RWPE1 (cell line): Measurements from ENCODE around the gene CNTNAP2.

Source experiments
- CTCF ChIA-PET: fragments of 350-600 bp; sonication (Branson Sonifier 250); formaldehyde crosslinking; extraction: SDS; loops from one replicate; lab custom pipeline; 2021; lab: Yijun Ruan, JAX
- POLR2A ChIA-PET: fragments of 400-600 bp; formaldehyde crosslinking; extraction: SDS; loops from one replicate; lab custom pipeline; 2020; ENCODE audit warnings: antibody characterized with exemption; ENCODE audit not compliant: low non-redundant PET; lab: Yijun Ruan, JAX
- DNase-seq: peaks from one replicate; pipeline ENCODE4 v3.0.0; 2012; ENCODE audit warnings: low spot score
- H3K27ac ChIP-seq: fragments of 450-650 bp; 2 replicates; pipeline ENCODE4 v1.5.1; 2017
- CTCF ChIP-seq: fragments of 450-650 bp; conservative IDR thresholded peaks from 2 replicates; pipeline ENCODE4 v1.5.1; 2017; ENCODE audit warnings: low read depth, mild to moderate bottlenecking

Gene CNTNAP2

GRCh38 chr7:147173883-147174282 lies 1057.3 kb downstream of the CNTNAP2 start:
- ChIA-PET CTCF (interaction anchor here (0.7 kb wide), 1 partner anchor 1016 kb away, joined by 3 read pairs; no protein-coding TSS in a partner anchor), POLR2A (no interaction called here)
- no peak for TF ChIP-seq CTCF
- no peak for DNase-seq
- no peak overlapping the region for H3K27ac ChIP-seq

- POLR2A ChIA-PET, result no interaction called here
- H3K27ac ChIP-seq, result no peak overlapping the region
- CTCF ChIA-PET, result no interaction called here
- no peak for DNase-seq
- no peak for TF ChIP-seq CTCF
These were observed 1066.3 kb downstream of the CNTNAP2 start for GRCh38 chr7:147182874-147183273.

- no peak for TF ChIP-seq CTCF
- CTCF ChIA-PET, result no interaction called here
- no peak overlapping the region for H3K27ac ChIP-seq
- DNase-seq, result no peak
- POLR2A ChIA-PET, result no interaction called here
These were observed 1066.7 kb downstream of the CNTNAP2 start for GRCh38 chr7:147183276-147183675.

- H3K27ac ChIP-seq, result no peak overlapping the region
- CTCF ChIA-PET, result no interaction called here
These were observed 1071.9 kb downstream of the CNTNAP2 start for GRCh38 chr7:147188467-147188866.

GRCh38 chr7:147193476-147193875 lies 1076.9 kb downstream of the CNTNAP2 start:
- no peak for TF ChIP-seq CTCF
- CTCF ChIA-PET, result no interaction called here

More at GRCh38 chr7:147188467-147188866, 1071.9 kb downstream of the CNTNAP2 start:
- DNase-seq, result no peak
- POLR2A ChIA-PET, result no interaction called here
- TF ChIP-seq CTCF, result no peak

GRCh38 chr7:147196481-147196880 lies 1079.9 kb downstream of the CNTNAP2 start:
- no peak for DNase-seq
- ChIA-PET POLR2A (no interaction called here), CTCF (no interaction called here)
- no peak for TF ChIP-seq CTCF
- H3K27ac ChIP-seq, result no peak overlapping the region

More at GRCh38 chr7:147193476-147193875, 1076.9 kb downstream of the CNTNAP2 start:
- POLR2A ChIA-PET, result no interaction called here
- H3K27ac ChIP-seq, result no peak overlapping the region
- DNase-seq, result no peak

GRCh38 chr7:147197006-147197405 lies 1080.4 kb downstream of the CNTNAP2 start:
- ChIA-PET CTCF (no interaction called here), POLR2A (no interaction called here)
- no peak for TF ChIP-seq CTCF
- DNase-seq, result no peak
- no peak overlapping the region for H3K27ac ChIP-seq
